HEK293 (cell line): ENCODE data around the gene RHBDL3.

Experiments
- KLF17 ChIP-seq: fragments of 450-650 bp; formaldehyde crosslinking; IDR thresholded peaks from 2 replicates; pipeline ENCODE4 v1.5.1; 2016; ENCODE audit warnings: missing biosample characterization, missing genetic modification characterization
- OVOL3 ChIP-seq: fragments of 450-650 bp; formaldehyde crosslinking; IDR thresholded peaks from 2 replicates; pipeline ENCODE4 v1.5.1; 2016; ENCODE audit warnings: missing biosample characterization, missing genetic modification characterization
- PRDM10 ChIP-seq: fragments of 450-650 bp; formaldehyde crosslinking; IDR thresholded peaks from 2 replicates; pipeline ENCODE4 v1.5.1; 2016; ENCODE audit warnings: missing biosample characterization, missing genetic modification characterization
- SP2 ChIP-seq: fragments of 450-650 bp; formaldehyde crosslinking; IDR thresholded peaks from 2 replicates; pipeline ENCODE4 v1.5.1; 2016; ENCODE audit warnings: missing biosample characterization, missing genetic modification characterization
- SP7 ChIP-seq: fragments of 450-650 bp; formaldehyde crosslinking; IDR thresholded peaks from 2 replicates; pipeline ENCODE4 v1.5.1; 2016; ENCODE audit warnings: missing biosample characterization, missing genetic modification characterization
- ZBTB7A ChIP-seq: fragments of 450-650 bp; formaldehyde crosslinking; IDR thresholded peaks from 2 replicates; pipeline ENCODE4 v1.5.1; 2016; ENCODE audit warnings: low read depth, missing biosample characterization, missing genetic modification characterization
- ZIC2 ChIP-seq: fragments of 450-650 bp; formaldehyde crosslinking; IDR thresholded peaks from 2 replicates; pipeline ENCODE4 v1.5.1; 2016; ENCODE audit warnings: missing biosample characterization, missing genetic modification characterization
- ZNF140 ChIP-seq: fragments of 450-650 bp; formaldehyde crosslinking; IDR thresholded peaks from 2 replicates; pipeline ENCODE4 v1.5.1; 2016; ENCODE audit warnings: missing biosample characterization, missing genetic modification characterization
- ZNF157 ChIP-seq: fragments of 450-650 bp; formaldehyde crosslinking; IDR thresholded peaks from 2 replicates; pipeline ENCODE4 v1.5.1; 2016; ENCODE audit warnings: missing biosample characterization, missing genetic modification characterization
- ZNF18 ChIP-seq: fragments of 450-650 bp; formaldehyde crosslinking; IDR thresholded peaks from 2 replicates; pipeline ENCODE4 v1.5.1; 2016; ENCODE audit warnings: missing biosample characterization, missing genetic modification characterization
- ZNF239 ChIP-seq: fragments of 450-650 bp; formaldehyde crosslinking; IDR thresholded peaks from 2 replicates; pipeline ENCODE4 v1.5.1; 2016; ENCODE audit warnings: missing biosample characterization, missing genetic modification characterization
- ZNF26 ChIP-seq: fragments of 450-650 bp; formaldehyde crosslinking; IDR thresholded peaks from 2 replicates; pipeline ENCODE4 v1.5.1; 2016; ENCODE audit warnings: missing biosample characterization, missing genetic modification characterization
- ZNF302 ChIP-seq: fragments of 450-650 bp; formaldehyde crosslinking; IDR thresholded peaks from 2 replicates; pipeline ENCODE4 v1.5.1; 2016; ENCODE audit warnings: missing biosample characterization, missing genetic modification characterization, low read depth
- ZNF354C ChIP-seq: fragments of 450-650 bp; formaldehyde crosslinking; IDR thresholded peaks from 2 replicates; pipeline ENCODE4 v1.5.1; 2016; ENCODE audit warnings: missing biosample characterization, missing genetic modification characterization, low read depth, borderline replicate concordance
- ZNF423 ChIP-seq: fragments of 450-650 bp; formaldehyde crosslinking; IDR thresholded peaks from 2 replicates; pipeline ENCODE4 v1.5.1; 2016; ENCODE audit warnings: missing biosample characterization, missing genetic modification characterization
- ZNF514 ChIP-seq: fragments of 450-650 bp; formaldehyde crosslinking; IDR thresholded peaks from 2 replicates; pipeline ENCODE4 v1.5.1; 2016; ENCODE audit warnings: missing biosample characterization, missing genetic modification characterization
- ZNF518A ChIP-seq: fragments of 450-650 bp; formaldehyde crosslinking; conservative IDR thresholded peaks from 2 replicates; pipeline ENCODE4 v1.5.1; 2016; ENCODE audit warnings: low read depth, missing biosample characterization, missing genetic modification characterization
- ZNF521 ChIP-seq: fragments of 450-650 bp; formaldehyde crosslinking; IDR thresholded peaks from 2 replicates; pipeline ENCODE4 v1.5.1; 2017; ENCODE audit warnings: missing biosample characterization, mild to moderate bottlenecking, missing genetic modification characterization
- ZNF560 ChIP-seq: fragments of 450-650 bp; formaldehyde crosslinking; IDR thresholded peaks from 2 replicates; pipeline ENCODE4 v1.5.1; 2017; ENCODE audit warnings: missing biosample characterization, missing genetic modification characterization, borderline replicate concordance
- ZNF747 ChIP-seq: fragments of 450-650 bp; formaldehyde crosslinking; IDR thresholded peaks from 2 replicates; pipeline ENCODE4 v1.5.1; 2016; ENCODE audit warnings: missing biosample characterization, missing genetic modification characterization
- ZNF76 ChIP-seq: fragments of 450-650 bp; formaldehyde crosslinking; IDR thresholded peaks from 2 replicates; pipeline ENCODE4; 2016; ENCODE audit warnings: low read depth, missing biosample characterization, missing genetic modification characterization, borderline replicate concordance
- ZNF843 ChIP-seq: fragments of 450-650 bp; formaldehyde crosslinking; IDR thresholded peaks from 2 replicates; pipeline ENCODE4 v1.5.1; 2016; ENCODE audit warnings: missing biosample characterization, missing genetic modification characterization
- ZSCAN23 ChIP-seq: fragments of 450-650 bp; formaldehyde crosslinking; IDR thresholded peaks from 2 replicates; pipeline ENCODE4 v1.5.1; 2016; ENCODE audit warnings: missing biosample characterization, missing genetic modification characterization
- ZSCAN5A ChIP-seq: fragments of 450-650 bp; formaldehyde crosslinking; IDR thresholded peaks from 2 replicates; pipeline ENCODE4 v1.5.1; 2016; ENCODE audit warnings: missing biosample characterization, missing genetic modification characterization

The RHBDL3 gene

GRCh38 chr17:32298721-32299579, 33.3 kb downstream of the RHBDL3 start (continued):
- peak; percentile 93 for TF ChIP-seq ZSCAN23 (tag by site-specific recombination)
- 0 out of 2 replicates have a peak, but pooled peaks have one; percentile 41 for TF ChIP-seq ZNF239
- peak; percentile 78 for TF ChIP-seq ZIC2 (tag by site-specific recombination)
- TF ChIP-seq ZSCAN5A (tag by site-specific recombination): no peak
- no peak for TF ChIP-seq ZNF560 (tag by site-specific recombination)
- no peak for TF ChIP-seq ZBTB7A
- TF ChIP-seq ZNF518A (tag by site-specific recombination): no peak
- no peak for TF ChIP-seq ZNF26 (tag by site-specific recombination)
- TF ChIP-seq ZNF157 (tag by site-specific recombination): no peak
- TF ChIP-seq ZNF843: peak; percentile 99
- no peak for TF ChIP-seq ZNF747 (tag by site-specific recombination)
- TF ChIP-seq KLF17 (tag by site-specific recombination): peak; percentile 97
- TF ChIP-seq ZNF302 (tag by site-specific recombination): no peak
- TF ChIP-seq ZNF354C (tag by site-specific recombination): no peak
- peak; percentile 89 for TF ChIP-seq SP7
- peak; percentile 72; the same call in 1 of the 2 replicates for TF ChIP-seq ZNF18 (tag by site-specific recombination)
- TF ChIP-seq ZNF521: no peak
- no peak for TF ChIP-seq ZNF140 (tag by site-specific recombination)
- TF ChIP-seq ZNF514 (tag by site-specific recombination): no peak
- 0 out of 2 replicates have a peak, but pooled peaks have one; percentile 27 for TF ChIP-seq SP2 (tag by site-specific recombination)
- 0 out of 2 replicates have a peak, but pooled peaks have one; percentile 48 for TF ChIP-seq ZNF76
- peak; percentile 89 for TF ChIP-seq OVOL3
- TF ChIP-seq ZNF423 (tag by site-specific recombination): peak; percentile 86; the same call in 1 of the 2 replicates
- TF ChIP-seq PRDM10 (tag by site-specific recombination): no peak
